Liver (tissue), 9 donors: ENCODE results near the gene CACNA1I. TPM values are rescaled to one million over a fixed set of nuclear protein-coding genes. Genes with fewer than 3 reads are reported as not detected.

Experiments
- DNase-seq: peaks from one replicate; pipeline ENCODE4 v3.0.0-alpha.2; 2017; ENCODE audit warnings: low spot score
- H3K27ac ChIP-seq, 2 donors: one replicate each; pipeline ENCODE4 v1.7.0; 2013; ENCODE audit warnings: inconsistent platforms in 2 of 2, low read length in 2 of 2, control low read depth in 1 of 2, low read depth in 1 of 2, mild to moderate bottlenecking in 1 of 2
- H3K27me3 ChIP-seq, 4 donors: one replicate each; pipeline versions ENCODE4 v1.6.1 to v1.7.0; 2013; ENCODE audit warnings: low read length in 3 of 4, inconsistent platforms in 1 of 4, mild to moderate bottlenecking in 1 of 4, moderate library complexity in 1 of 4; ENCODE audit not compliant: control insufficient read depth in 4 of 4, insufficient read depth in 4 of 4
- H3K36me3 ChIP-seq, 4 donors: one replicate each; pipeline versions ENCODE4 v1.6.1 to v1.7.0; 2013; ENCODE audit warnings: low read length in 3 of 4, mild to moderate bottlenecking in 3 of 4, low read depth in 1 of 4, moderate library complexity in 1 of 4; ENCODE audit not compliant: control insufficient read depth in 4 of 4, insufficient read depth in 3 of 4
- H3K4me1 ChIP-seq, 4 donors: one replicate each; pipeline versions ENCODE4 v1.6.1 to v1.7.0; 2013; ENCODE audit warnings: low read length in 3 of 4, mild to moderate bottlenecking in 3 of 4, moderate library complexity in 1 of 4; ENCODE audit not compliant: control insufficient read depth in 4 of 4, insufficient read depth in 4 of 4
- H3K4me3 ChIP-seq, 3 donors: one replicate each; pipeline versions ENCODE4 v1.6.1 to v1.7.0; 2013; ENCODE audit warnings: low read length in 3 of 3, control low read depth in 1 of 3, low read depth in 1 of 3, mild to moderate bottlenecking in 1 of 3
- H3K9ac ChIP-seq, 2 donors: one replicate each; pipeline ENCODE4 v1.7.0; 2013; ENCODE audit warnings: low read length in 2 of 2, mild to moderate bottlenecking in 2 of 2, moderate library complexity in 2 of 2, control low read depth in 1 of 2, low read depth in 1 of 2
- H3K9me3 ChIP-seq, 4 donors: one replicate each; pipeline versions ENCODE4 v1.6.1 to v1.7.0; 2013; ENCODE audit warnings: low read length in 3 of 4; ENCODE audit not compliant: control insufficient read depth in 4 of 4
- ATF3 ChIP-seq: IDR thresholded peaks from 2 replicates; pipeline ENCODE4 v1.6.1; 2016; ENCODE audit warnings: antibody characterized with exemption
- CTCF ChIP-seq: fragments of 150-350 bp; IDR thresholded peaks from 2 replicates; pipeline ENCODE4 v1.5.1; 2017; ENCODE audit warnings: improper control_type of control experiment, low read depth, low read length; ENCODE audit not compliant: missing input control
- FOXA2 ChIP-seq: IDR thresholded peaks from 2 replicates; pipeline ENCODE4 v1.6.1; 2016; ENCODE audit warnings: antibody characterized with exemption
- GABPA ChIP-seq, 2 donors: IDR thresholded peaks in 1 of 2; conservative IDR thresholded peaks in 1 of 2; 2 replicates each; pipeline ENCODE4 v1.6.1; 2016; ENCODE audit warnings: antibody characterized with exemption in 2 of 2, mild to moderate bottlenecking in 1 of 2, moderate library complexity in 1 of 2
- MAX ChIP-seq: IDR thresholded peaks from 2 replicates; pipeline ENCODE4 v1.6.1; 2016; ENCODE audit warnings: antibody characterized with exemption
- YY1 ChIP-seq: IDR thresholded peaks from 2 replicates; pipeline ENCODE4 v1.6.1; 2016; ENCODE audit warnings: antibody characterized with exemption, mild to moderate bottlenecking
- ZBTB33 ChIP-seq: IDR thresholded peaks from 2 replicates; pipeline ENCODE4 v1.6.1; 2016; ENCODE audit warnings: antibody characterized with exemption
- WGBS: extraction: QIAGEN DNeasy Blood & Tissue Kit; methylation state at CpG from one replicate; pipeline ENCODE4 v1.1.7; 2013; 5-methylcytosine and 5-hydroxymethylcytosine counted together
- polyA plus RNA-seq, 2 donors: library from polyadenylated mRNA; stranded (reverse) in 1 of 2; unstranded in 1 of 2; fragments of 200-250 nt in 1 of 2; fragments of >200 nt in 1 of 2; fragmentation: Nextera tagmentation in 1 of 2; extraction: Ambion mirVana in 1 of 2; gene quantifications; one replicate each; pipeline versions ENCODE4 v1.2.1 to v1.2.3, GENCODE V29; 2013 to 2015
- total RNA-seq, 2 donors: library from RNA; depleted of rRNA; stranded (reverse); fragments of >200 nt; gene quantifications; one replicate each; pipeline ENCODE4 v1.2.3, GENCODE V29; 2014
- donor health status: healthy.
- donor health status: healthy.
- donor health status: healthy.
- donor health status: healthy.
- donor health status: healthy.

CACNA1I gene
- total and polyA plus RNA-seq, 4 donors = under 0.01 to 0.14 (median 0.01) TPM; not detected in 1

GRCh38 chr22:39625569-39626537, 55.3 kb downstream of the CACNA1I start:
- WGBS = 65% methylated on average over 22 of the region's 22 CpGs

GRCh38 chr22:39627208-39627607, 56.7 kb downstream of the CACNA1I start:
- peaks cover 0 to 4% (median 0%) of the 10 kb centered on the region in 4 donors for H3K4me1 ChIP-seq
- WGBS = 74% methylated on average over 14 of the region's 14 CpGs
- no peak overlapping the region for H3K4me3 ChIP-seq
- no peak for DNase-seq
- H3K9ac ChIP-seq = no peak overlapping the region
- H3K9me3 ChIP-seq = no peaks in the 10 kb centered on the region
- H3K27me3 ChIP-seq = peaks cover 0 to 11% (median 0%) of the 10 kb centered on the region in 4 donors
- no peaks in the 10 kb centered on the region for H3K36me3 ChIP-seq
- TF ChIP-seq FOXA2 = no peak
- no peak for TF ChIP-seq MAX
- TF ChIP-seq YY1 = no peak
- TF ChIP-seq GABPA (IDR thresholded peaks at IDR 0.05 in 1 of 2, conservative IDR thresholded peaks at IDR 0.05 in 1 of 2) = no peak
- TF ChIP-seq ATF3 = no peak
- no peak overlapping the region for H3K27ac ChIP-seq

More at GRCh38 chr22:39625569-39626537, 55.3 kb downstream of the CACNA1I start:
- peaks cover 0 to 11% (median 0%) of the 10 kb centered on the region in 4 donors for H3K27me3 ChIP-seq
- peak; percentile 84 for DNase-seq
- no peak overlapping the region for H3K9ac ChIP-seq
- H3K36me3 ChIP-seq = no peaks in the 10 kb centered on the region
- no peak overlapping the region for H3K4me3 ChIP-seq
- no peak for TF ChIP-seq ZBTB33
- H3K27ac ChIP-seq = no peak overlapping the region
- no peaks in the 10 kb centered on the region for H3K9me3 ChIP-seq
- H3K4me1 ChIP-seq = peaks cover 0 to 4% (median 0%) of the 10 kb centered on the region in 4 donors

GRCh38 chr22:39627865-39628562, 57.5 kb downstream of the CACNA1I start:
- Histone ChIP-seq H3K9ac (no peak overlapping the region), H3K4me3 (no peak overlapping the region), H3K36me3 (no peaks in the 10 kb centered on the region), H3K9me3 (no peaks in the 10 kb centered on the region), H3K4me1 (peaks cover 0 to 4% (median 0%) of the 10 kb centered on the region in 4 donors), H3K27ac (no peak overlapping the region), H3K27me3 (peaks cover 0 to 11% (median 0%) of the 10 kb centered on the region in 4 donors)
- TF ChIP-seq CTCF = no peak
- 71% methylated on average over 12 of the region's 12 CpGs for WGBS
- no peak for DNase-seq
